Activated CD8-positive, alpha-beta memory T cell treated with anti-CD3 and anti-CD28 coated beads for 24 hours (primary cell): ENCODE results near the gene PCSK5.
"Not testable (repeated sequence)": the region's sequence is repeated elsewhere in the genome, so short reads cannot be mapped to it uniquely, and the experiment has no call there.

Experiments used
- DNase-seq: peaks from one replicate; pipeline ENCODE4 v3.0.0-alpha.2; 2020

PCSK5 gene

GRCh38 chr9:76330034-76330433 lies 439.6 kb downstream of the PCSK5 start:
- no peak for DNase-seq

- no peak for DNase-seq
Measured at GRCh38 chr9:76333388-76333787, 442.9 kb downstream of the PCSK5 start.

- DNase-seq: no peak
Measured at GRCh38 chr9:76333964-76334363, 443.5 kb downstream of the PCSK5 start.

GRCh38 chr9:76336027-76336426 lies 445.6 kb downstream of the PCSK5 start:
- DNase-seq: no peak

- DNase-seq: no peak
Measured at GRCh38 chr9:76338418-76338817, 447.9 kb downstream of the PCSK5 start.

GRCh38 chr9:76341616-76342015 lies 451.1 kb downstream of the PCSK5 start:
- no peak for DNase-seq

GRCh38 chr9:76342201-76342600 lies 451.7 kb downstream of the PCSK5 start:
- no peak for DNase-seq

- no peak for DNase-seq
Measured at GRCh38 chr9:76342858-76343257, 452.4 kb downstream of the PCSK5 start.

GRCh38 chr9:76349865-76350264 lies 459.4 kb downstream of the PCSK5 start:
- no peak for DNase-seq

- no peak for DNase-seq
Measured at GRCh38 chr9:76351006-76351405, 460.5 kb downstream of the PCSK5 start.

- DNase-seq: no peak
Measured at GRCh38 chr9:76352026-76352620, 461.6 kb downstream of the PCSK5 start.

- no peak for DNase-seq
Measured at GRCh38 chr9:76353280-76353679, 462.8 kb downstream of the PCSK5 start.

- no peak for DNase-seq
Measured at GRCh38 chr9:76354221-76354620, 463.7 kb downstream of the PCSK5 start.

GRCh38 chr9:76355886-76356285 lies 465.4 kb downstream of the PCSK5 start:
- no peak for DNase-seq

- DNase-seq: no peak
Measured at GRCh38 chr9:76357555-76357954, 467.1 kb downstream of the PCSK5 start.

- DNase-seq: no peak
Measured at GRCh38 chr9:76358628-76359280, 468.3 kb downstream of the PCSK5 start.

- DNase-seq: no peak
Measured at GRCh38 chr9:76359365-76359764, 468.9 kb downstream of the PCSK5 start.

- DNase-seq: no peak
Measured at GRCh38 chr9:76359766-76360165, 469.3 kb downstream of the PCSK5 start.

GRCh38 chr9:76362332-76363031 lies 472.0 kb downstream of the PCSK5 start:
- not testable (repeated sequence) for DNase-seq

- no peak for DNase-seq
Measured at GRCh38 chr9:76363032-76363395, 472.5 kb downstream of the PCSK5 start.

- no peak for DNase-seq
Measured at GRCh38 chr9:76365028-76365427, 474.6 kb downstream of the PCSK5 start.

- DNase-seq: no peak
Measured at GRCh38 chr9:76366275-76366674, 475.8 kb downstream of the PCSK5 start.

- no peak for DNase-seq
Measured at GRCh38 chr9:76369583-76369982, 479.1 kb downstream of the PCSK5 start.

- DNase-seq: no peak
Measured at GRCh38 chr9:76370396-76371023, 480.0 kb downstream of the PCSK5 start.
